Naive thymus-derived CD8-positive, alpha-beta T cell (primary cell): ENCODE results near the gene MYH6. TPM values are rescaled to one million over a fixed set of nuclear protein-coding genes. Genes with fewer than 3 reads are reported as not detected.
"Not testable (repeated sequence)": the region's sequence is repeated elsewhere in the genome, so short reads cannot be mapped to it uniquely, and the experiment has no call there.

Source experiments
- ATAC-seq, 2 donors: fragments of 150-1000 bp; cut with Tn5 transposase in 1 of 2; sonication (Bioruptor Pico), chemical (Tn5 transposase) in 1 of 2; 1 replicate in 1 of 2; 2 replicates in 1 of 2; pipeline ENCODE4 v1.10.0; 2021; ENCODE audit warnings: mild to moderate bottlenecking in 2 of 2, moderate library complexity in 2 of 2
- POLR2A ChIA-PET: fragments of 350-600 bp; sonication (Branson Sonifier 250); formaldehyde crosslinking; loops from one replicate; lab custom pipeline; 2021; ENCODE audit warnings: antibody characterized with exemption; lab: Charles Lee
- DNase-seq, 10 donors: peaks; one replicate each; pipeline versions ENCODE4 v3.0.0 to v3.0.0-alpha.2; 2020 to 2022
- H3K27ac Mint-ChIP-seq, 10 donors: one replicate each; pipeline ENCODE4 v1.8.0; 2020 to 2022; ENCODE audit warnings: mild to moderate bottlenecking in 10 of 10, mixed read lengths in 10 of 10, moderate library complexity in 4 of 10, inconsistent platforms in 1 of 10
- H3K27me3 Mint-ChIP-seq, 5 donors: one replicate each; pipeline ENCODE4 v1.8.0; 2021 to 2022; ENCODE audit warnings: mixed read lengths in 5 of 5
- H3K36me3 Mint-ChIP-seq, 3 donors: one replicate each; pipeline ENCODE4 v1.8.0; 2020 to 2022; ENCODE audit warnings: mixed read lengths in 3 of 3, mild to moderate bottlenecking in 2 of 3, inconsistent platforms in 1 of 3
- H3K4me1 Mint-ChIP-seq, 4 donors: one replicate each; pipeline ENCODE4 v1.8.0; 2021 to 2022; ENCODE audit warnings: mixed read lengths in 4 of 4
- H3K4me3 Mint-ChIP-seq, 10 donors: one replicate each; pipeline ENCODE4 v1.8.0; 2020 to 2022; ENCODE audit warnings: mild to moderate bottlenecking in 10 of 10, mixed read lengths in 10 of 10, moderate library complexity in 6 of 10, inconsistent platforms in 1 of 10
- H3K9me3 Mint-ChIP-seq, 9 donors: one replicate each; pipeline ENCODE4 v1.8.0; 2020 to 2022; ENCODE audit warnings: mixed read lengths in 9 of 9, mild to moderate bottlenecking in 3 of 9, inconsistent platforms in 1 of 9, moderate library complexity in 1 of 9
- polyA plus RNA-seq, 3 donors: library from polyadenylated mRNA; unstranded; fragments of 300-500 nt; fragmentation: Illumina TruSeq; gene quantifications; one replicate each; pipeline ENCODE4 v1.2.3, GENCODE V29; 2021
- total RNA-seq, 8 experiments: library from RNA in 2 of 8; stranded (reverse) in 2 of 8; gene quantifications; one replicate each; pipeline ENCODE4 v1.2.3 and lab custom pipeline; 2021 to 2026

MYH6 gene
- total and polyA plus RNA-seq, 5 experiments from 2014 or later, result not detected

- peak overlapping the region in 1 of 10 donors; percentile 6 for H3K27ac Mint-ChIP-seq
These were observed 15.5 kb downstream of the MYH6 start for GRCh38 chr14:23392613-23393012.

GRCh38 chr14:23389871-23390270 lies 18.2 kb downstream of the MYH6 start:
- H3K4me1 Mint-ChIP-seq, H3K36me3 Mint-ChIP-seq, DNase-seq, H3K9me3 Mint-ChIP-seq, H3K4me3 Mint-ChIP-seq, H3K27ac Mint-ChIP-seq, ATAC-seq: not testable (repeated sequence)
- POLR2A ChIA-PET, result interaction anchor here (0.7 kb wide), 1 partner anchor 318 kb away, joined by 3 read pairs; no protein-coding TSS in a partner anchor
- H3K27me3 Mint-ChIP-seq, result peaks cover 2 to 19% (median 7%) of the 10 kb centered on the region in 5 donors

More at GRCh38 chr14:23392613-23393012, 15.5 kb downstream of the MYH6 start:
- POLR2A ChIA-PET, result no interaction called here
- Mint-ChIP-seq H3K27me3 (peaks cover 2 to 19% (median 7%) of the 10 kb centered on the region in 5 donors), H3K4me1 (peaks cover 0 to 3% (median 0%) of the 10 kb centered on the region in 4 donors), H3K36me3 (no peaks in the 10 kb centered on the region), H3K9me3 (no peaks in the 10 kb centered on the region), H3K4me3 (no peak overlapping the region)
- DNase-seq (no peak), ATAC-seq (no peak)

GRCh38 chr14:23389396-23389795 lies 18.7 kb downstream of the MYH6 start:
- Mint-ChIP-seq H3K27me3 (peaks cover 2 to 19% (median 6%) of the 10 kb centered on the region in 5 donors), H3K4me1 (peaks cover 0 to 3% (median 0%) of the 10 kb centered on the region in 4 donors), H3K9me3 (no peaks in the 10 kb centered on the region), H3K27ac (no peak overlapping the region), H3K36me3 (no peaks in the 10 kb centered on the region), H3K4me3 (no peak overlapping the region)
- POLR2A ChIA-PET, result interaction anchor here (0.7 kb wide), 1 partner anchor 318 kb away, joined by 3 read pairs; no protein-coding TSS in a partner anchor
- no peak for DNase-seq
- no peak for ATAC-seq

- Mint-ChIP-seq H3K4me1 (peaks cover 0 to 3% (median 0%) of the 10 kb centered on the region in 4 donors), H3K36me3 (no peaks in the 10 kb centered on the region), H3K27ac (no peak overlapping the region), H3K4me3 (no peak overlapping the region), H3K27me3 (peaks cover 2 to 19% (median 6%) of the 10 kb centered on the region in 5 donors), H3K9me3 (no peaks in the 10 kb centered on the region)
- POLR2A ChIA-PET, result interaction anchor here (0.7 kb wide), 1 partner anchor 317 kb away, joined by 3 read pairs; no protein-coding TSS in a partner anchor
- no peak for ATAC-seq
- no peak for DNase-seq
These were observed 19.1 kb downstream of the MYH6 start for GRCh38 chr14:23388996-23389395.

GRCh38 chr14:23387916-23388882 lies 19.9 kb downstream of the MYH6 start:
- Mint-ChIP-seq H3K36me3 (no peaks in the 10 kb centered on the region), H3K9me3 (no peaks in the 10 kb centered on the region), H3K4me1 (peaks cover 0 to 3% (median 0%) of the 10 kb centered on the region in 4 donors), H3K27ac (no peak overlapping the region), H3K4me3 (no peak overlapping the region), H3K27me3 (peaks cover 2 to 19% (median 6%) of the 10 kb centered on the region in 5 donors)
- POLR2A ChIA-PET, result no interaction called here
- DNase-seq (no peak), ATAC-seq (no peak)

GRCh38 chr14:23386999-23387398 lies 21.1 kb downstream of the MYH6 start:
- H3K9me3 Mint-ChIP-seq, result no peaks in the 10 kb centered on the region
- no peak overlapping the region for H3K27ac Mint-ChIP-seq
- no peaks in the 10 kb centered on the region for H3K36me3 Mint-ChIP-seq
- DNase-seq (no peak), ATAC-seq (no peak)
- no peak overlapping the region for H3K4me3 Mint-ChIP-seq
- peaks cover 2 to 30% (median 11%) of the 10 kb centered on the region in 5 donors for H3K27me3 Mint-ChIP-seq
- POLR2A ChIA-PET, result interaction anchor here (0.6 kb wide), 1 partner anchor 357 kb away, joined by 3 read pairs; no protein-coding TSS in a partner anchor
- H3K4me1 Mint-ChIP-seq, result peaks cover 0 to 3% (median 0%) of the 10 kb centered on the region in 4 donors

- H3K36me3 Mint-ChIP-seq, H3K27ac Mint-ChIP-seq, DNase-seq, H3K4me3 Mint-ChIP-seq, H3K4me1 Mint-ChIP-seq, ATAC-seq, H3K9me3 Mint-ChIP-seq, POLR2A ChIA-PET: not testable (repeated sequence)
- H3K27me3 Mint-ChIP-seq, result peaks cover 2 to 36% (median 16%) of the 10 kb centered on the region in 5 donors
These were observed 21.8 kb downstream of the MYH6 start for GRCh38 chr14:23386266-23386657.

GRCh38 chr14:23385642-23386265 lies 22.3 kb downstream of the MYH6 start:
- Mint-ChIP-seq H3K27me3 (peaks cover 2 to 34% (median 16%) of the 10 kb centered on the region in 5 donors), H3K36me3 (no peaks in the 10 kb centered on the region), H3K27ac (no peak overlapping the region), H3K4me1 (peaks cover 0 to 3% (median 0%) of the 10 kb centered on the region in 4 donors), H3K4me3 (no peak overlapping the region), H3K9me3 (no peaks in the 10 kb centered on the region)
- DNase-seq, result no peak
- no peak for ATAC-seq
- POLR2A ChIA-PET, result no interaction called here

- ATAC-seq (no peak), DNase-seq (no peak)
- POLR2A ChIA-PET, result no interaction called here
- no peaks in the 10 kb centered on the region for H3K36me3 Mint-ChIP-seq
- H3K27me3 Mint-ChIP-seq, result peaks cover under 1 to 29% (median 16%) of the 10 kb centered on the region in 5 donors
- no peak overlapping the region for H3K4me3 Mint-ChIP-seq
- no peak overlapping the region for H3K27ac Mint-ChIP-seq
- H3K4me1 Mint-ChIP-seq, result peaks cover 0 to 3% (median 0%) of the 10 kb centered on the region in 4 donors
- no peaks in the 10 kb centered on the region for H3K9me3 Mint-ChIP-seq
These were observed 22.8 kb downstream of the MYH6 start for GRCh38 chr14:23385244-23385641.

- ATAC-seq (no peak), DNase-seq (no peak)
- H3K27me3 Mint-ChIP-seq, result peaks cover 0 to 26% (median 12%) of the 10 kb centered on the region in 5 donors
- no peak overlapping the region for H3K4me3 Mint-ChIP-seq
- no peaks in the 10 kb centered on the region for H3K36me3 Mint-ChIP-seq
- no peak overlapping the region for H3K27ac Mint-ChIP-seq
- no peaks in the 10 kb centered on the region for H3K9me3 Mint-ChIP-seq
- POLR2A ChIA-PET, result interaction anchor here (0.7 kb wide), 1 partner anchor 198 kb away, joined by 4 read pairs; no protein-coding TSS in a partner anchor
- H3K4me1 Mint-ChIP-seq, result peaks cover 0 to under 1% (median 0%) of the 10 kb centered on the region in 4 donors
These were observed 23.6 kb downstream of the MYH6 start for GRCh38 chr14:23384364-23385080.

GRCh38 chr14:23382731-23383440 lies 25.2 kb downstream of the MYH6 start:
- H3K27ac Mint-ChIP-seq, result peak overlapping the region in 2 of 10 donors; percentile 22 to 38
- no peaks in the 10 kb centered on the region for H3K4me1 Mint-ChIP-seq
- no peaks in the 10 kb centered on the region for H3K36me3 Mint-ChIP-seq
- DNase-seq (no peak), ATAC-seq (no peak)
- POLR2A ChIA-PET, result no interaction called here
- H3K4me3 Mint-ChIP-seq, result no peak overlapping the region
- H3K9me3 Mint-ChIP-seq, result no peaks in the 10 kb centered on the region
- peaks cover 0 to 27% (median 11%) of the 10 kb centered on the region in 5 donors for H3K27me3 Mint-ChIP-seq
